HepG2 (cell line): Measurements from ENCODE around the gene MYLK2. TPM values are rescaled to one million over a fixed set of nuclear protein-coding genes. Genes with fewer than 3 reads are reported as not detected.

Experiments
- HDAC1 ChIP-seq: sonication (generic); formaldehyde crosslinking; IDR thresholded peaks from 2 replicates; pipeline ENCODE4 v1.5.1; 2020; ENCODE audit warnings: mild to moderate bottlenecking, missing genetic modification reagents
- IRF1 ChIP-seq: sonication (generic); formaldehyde crosslinking; IDR thresholded peaks from 2 replicates; pipeline ENCODE4 v1.4.0; 2020; ENCODE audit warnings: low read depth, mild to moderate bottlenecking, missing genetic modification reagents
- ISX ChIP-seq: sonication (generic); formaldehyde crosslinking; conservative IDR thresholded peaks from 2 replicates; pipeline ENCODE4 v1.5.0; 2020; ENCODE audit warnings: missing genetic modification reagents
- JARID2 ChIP-seq: sonication (generic); formaldehyde crosslinking; IDR thresholded peaks from 2 replicates; pipeline ENCODE4 v1.8.1; 2023; ENCODE audit warnings: missing genetic modification reagents, inconsistent platforms; ENCODE audit not compliant: insufficient replicate concordance
- MIER2 ChIP-seq: IDR thresholded peaks from 2 replicates; pipeline ENCODE4 v1.6.1; 2016; ENCODE audit warnings: missing biosample characterization, missing genetic modification reagents
- NFYB ChIP-seq: sonication (generic); formaldehyde crosslinking; IDR thresholded peaks from 2 replicates; pipeline ENCODE4 v1.4.0; 2020; ENCODE audit warnings: missing genetic modification reagents
- REL ChIP-seq: sonication (generic); formaldehyde crosslinking; conservative IDR thresholded peaks from 2 replicates; pipeline ENCODE4 v1.8.0; 2022; ENCODE audit warnings: mild to moderate bottlenecking, missing genetic modification reagents, moderate library complexity
- RFX1 ChIP-seq: fragments of 450-650 bp; IDR thresholded peaks from 2 replicates; pipeline ENCODE4 v1.6.1; 2017
- RXRB ChIP-seq: IDR thresholded peaks from 2 replicates; pipeline ENCODE4 v1.6.1; 2016; ENCODE audit warnings: borderline replicate concordance, missing genetic modification reagents, missing compliant biosample characterization
- SMAD3 ChIP-seq: sonication (generic); formaldehyde crosslinking; IDR thresholded peaks from 2 replicates; pipeline ENCODE4 v1.4.0; 2020; ENCODE audit warnings: missing genetic modification reagents
- ZFAT ChIP-seq: sonication (generic); formaldehyde crosslinking; conservative IDR thresholded peaks from 2 replicates; pipeline ENCODE4 v1.8.1; 2023; ENCODE audit warnings: missing genetic modification reagents, inconsistent platforms
- ZNF17 ChIP-seq: sonication (generic); formaldehyde crosslinking; IDR thresholded peaks from 2 replicates; pipeline ENCODE4 v1.5.0; 2020; ENCODE audit warnings: mild to moderate bottlenecking, missing genetic modification reagents
- ZNF263 ChIP-seq: sonication (generic); formaldehyde crosslinking; IDR thresholded peaks from 2 replicates; pipeline ENCODE4 v1.4.0; 2020; ENCODE audit warnings: missing genetic modification reagents
- ZNF337 ChIP-seq: sonication (generic); formaldehyde crosslinking; IDR thresholded peaks from 2 replicates; pipeline ENCODE4 v1.5.1; 2020; ENCODE audit warnings: missing genetic modification reagents, low read depth, mild to moderate bottlenecking, borderline replicate concordance
- ZNF33B ChIP-seq: sonication (generic); formaldehyde crosslinking; IDR thresholded peaks from 2 replicates; pipeline ENCODE4 v1.5.1; 2020; ENCODE audit warnings: mild to moderate bottlenecking, missing genetic modification reagents
- ZNF781 ChIP-seq: sonication (generic); formaldehyde crosslinking; IDR thresholded peaks from 2 replicates; pipeline ENCODE4 v1.5.1; 2020; ENCODE audit warnings: borderline replicate concordance, mild to moderate bottlenecking, missing genetic modification reagents; ENCODE audit errors: not compliant biosample characterization
- polyA plus RNA-seq, 8 experiments: library from polyadenylated mRNA; depleted of rRNA in 3 of 8; stranded (reverse) in 7 of 8; unstranded in 1 of 8; fragments of >200 nt; fragmentation: Illumina TruSeq in 4 of 8; extraction: Trizol in 4 of 8; gene quantifications; 2 replicates each; pipeline versions ENCODE4 v1.2.1 to v1.2.3, GENCODE V29; 2011 to 2016; ENCODE audit warnings: low read depth in 4 of 8, missing spikeins in 1 of 8, mixed read lengths in 1 of 8; ENCODE audit not compliant: insufficient read depth in 1 of 8
- total RNA-seq, 5 experiments: library from RNA; depleted of rRNA; stranded (reverse); fragments of >200 nt; fragmentation: Illumina TruSeq; extraction: Trizol; gene quantifications; 2 replicates each; pipeline ENCODE4 v1.2.3, GENCODE V29; 2016; ENCODE audit warnings: low read depth in 1 of 5
- TF ChIP-seq, protein P1 (sequence below): sonication (generic); formaldehyde crosslinking; IDR thresholded peaks from 2 replicates; pipeline ENCODE4 v1.4.0; 2020; ENCODE audit warnings: missing genetic modification reagents, borderline replicate concordance
- TF ChIP-seq, protein P2 (sequence below): sonication (generic); formaldehyde crosslinking; IDR thresholded peaks from 2 replicates; pipeline ENCODE4 v1.4.0; 2020; ENCODE audit warnings: mild to moderate bottlenecking, missing genetic modification reagents
- TF ChIP-seq, protein P3 (sequence below): sonication (generic); formaldehyde crosslinking; IDR thresholded peaks from 2 replicates; pipeline ENCODE4 v1.4.0; 2020; ENCODE audit warnings: missing genetic modification reagents
- TF ChIP-seq, protein P4 (sequence below): sonication (generic); formaldehyde crosslinking; IDR thresholded peaks from 2 replicates; pipeline ENCODE4 v1.5.1; 2020; ENCODE audit warnings: mild to moderate bottlenecking, missing genetic modification reagents, borderline replicate concordance

The MYLK2 gene
- total and polyA plus RNA-seq, 2 of the 13 experiments (the other 11 are each of a cell fraction or from before 2014, with no cell fraction given), result 0.27 TPM; not detected in 1

DNA sequence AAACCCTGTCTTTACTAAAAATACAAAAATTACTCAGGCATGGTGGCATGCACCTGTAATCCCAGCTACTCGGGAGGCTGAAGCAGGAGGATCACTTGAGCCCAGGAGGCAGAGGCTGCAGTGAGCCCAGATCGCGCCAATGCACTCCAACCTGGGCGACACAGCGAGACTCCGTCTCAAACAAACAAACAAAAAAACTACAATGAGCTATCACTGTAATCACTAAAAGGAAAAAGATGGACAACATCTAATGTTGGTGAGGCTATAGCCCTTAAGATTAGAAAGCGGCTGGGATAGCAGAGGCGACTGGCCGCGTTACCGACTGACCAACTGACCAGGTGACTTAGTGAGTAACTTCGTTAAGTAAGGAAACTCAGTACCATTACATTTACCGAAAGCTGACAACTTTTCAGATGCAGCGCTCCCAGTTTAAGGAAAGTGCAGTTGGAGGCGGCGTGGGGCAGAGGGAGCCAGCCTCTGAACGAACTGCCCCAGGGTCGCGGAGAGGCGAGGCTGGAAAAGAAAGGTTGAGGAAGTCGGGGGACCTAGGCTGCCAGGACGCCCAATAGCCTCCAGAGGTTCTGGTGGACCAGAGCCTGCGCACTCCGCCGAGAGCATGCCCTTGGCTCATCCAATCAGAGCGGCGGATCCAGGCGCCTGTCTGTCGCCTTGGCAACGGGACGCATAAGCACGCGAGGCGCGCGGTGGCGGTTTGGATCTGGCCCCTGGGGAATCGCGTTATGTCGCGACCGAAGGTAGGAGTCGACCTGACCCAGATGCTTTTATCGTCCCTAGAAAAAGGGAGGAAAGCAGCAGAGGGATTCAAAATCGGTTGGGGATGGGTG lies 60.2 kb downstream of the MYLK2 start (continued):
- TF ChIP-seq HDAC1 (CRISPR knock-in tag) (peak; percentile 76; the same call in 1 of the 2 replicates), NFYB (CRISPR knock-in tag) (peak; percentile 87), IRF1 (CRISPR knock-in tag) (0 out of 2 replicates have a peak, but pooled peaks have one; percentile 30), SMAD3 (peak; percentile 95), RXRB (CRISPR knock-in tag) (peak; percentile 53), ISX (CRISPR knock-in tag) (no peak), ZNF337 (CRISPR knock-in tag) (peak; percentile 48; the same call in 1 of the 2 replicates), RFX1 (peak; percentile 99), MIER2 (CRISPR knock-in tag) (peak; percentile 88), ZNF33B (CRISPR knock-in tag) (no peak), ZNF17 (no peak), ZFAT (CRISPR knock-in tag) (no peak), ZNF263 (CRISPR knock-in tag) (0 out of 2 replicates have a peak, but pooled peaks have one; percentile 40), REL (peak; percentile 74; the same call in 1 of the 2 replicates), ZNF781 (CRISPR knock-in tag) (peak; percentile 97), JARID2 (CRISPR knock-in tag) (peak; percentile 97)
- TF ChIP-seq, protein P1, sequence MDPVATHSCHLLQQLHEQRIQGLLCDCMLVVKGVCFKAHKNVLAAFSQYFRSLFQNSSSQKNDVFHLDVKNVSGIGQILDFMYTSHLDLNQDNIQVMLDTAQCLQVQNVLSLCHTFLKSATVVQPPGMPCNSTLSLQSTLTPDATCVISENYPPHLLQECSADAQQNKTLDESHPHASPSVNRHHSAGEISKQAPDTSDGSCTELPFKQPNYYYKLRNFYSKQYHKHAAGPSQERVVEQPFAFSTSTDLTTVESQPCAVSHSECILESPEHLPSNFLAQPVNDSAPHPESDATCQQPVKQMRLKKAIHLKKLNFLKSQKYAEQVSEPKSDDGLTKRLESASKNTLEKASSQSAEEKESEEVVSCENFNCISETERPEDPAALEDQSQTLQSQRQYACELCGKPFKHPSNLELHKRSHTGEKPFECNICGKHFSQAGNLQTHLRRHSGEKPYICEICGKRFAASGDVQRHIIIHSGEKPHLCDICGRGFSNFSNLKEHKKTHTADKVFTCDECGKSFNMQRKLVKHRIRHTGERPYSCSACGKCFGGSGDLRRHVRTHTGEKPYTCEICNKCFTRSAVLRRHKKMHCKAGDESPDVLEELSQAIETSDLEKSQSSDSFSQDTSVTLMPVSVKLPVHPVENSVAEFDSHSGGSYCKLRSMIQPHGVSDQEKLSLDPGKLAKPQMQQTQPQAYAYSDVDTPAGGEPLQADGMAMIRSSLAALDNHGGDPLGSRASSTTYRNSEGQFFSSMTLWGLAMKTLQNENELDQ (CRISPR knock-in tag), result peak; percentile 33; the same call in 1 of the 2 replicates
- TF ChIP-seq, protein P2, sequence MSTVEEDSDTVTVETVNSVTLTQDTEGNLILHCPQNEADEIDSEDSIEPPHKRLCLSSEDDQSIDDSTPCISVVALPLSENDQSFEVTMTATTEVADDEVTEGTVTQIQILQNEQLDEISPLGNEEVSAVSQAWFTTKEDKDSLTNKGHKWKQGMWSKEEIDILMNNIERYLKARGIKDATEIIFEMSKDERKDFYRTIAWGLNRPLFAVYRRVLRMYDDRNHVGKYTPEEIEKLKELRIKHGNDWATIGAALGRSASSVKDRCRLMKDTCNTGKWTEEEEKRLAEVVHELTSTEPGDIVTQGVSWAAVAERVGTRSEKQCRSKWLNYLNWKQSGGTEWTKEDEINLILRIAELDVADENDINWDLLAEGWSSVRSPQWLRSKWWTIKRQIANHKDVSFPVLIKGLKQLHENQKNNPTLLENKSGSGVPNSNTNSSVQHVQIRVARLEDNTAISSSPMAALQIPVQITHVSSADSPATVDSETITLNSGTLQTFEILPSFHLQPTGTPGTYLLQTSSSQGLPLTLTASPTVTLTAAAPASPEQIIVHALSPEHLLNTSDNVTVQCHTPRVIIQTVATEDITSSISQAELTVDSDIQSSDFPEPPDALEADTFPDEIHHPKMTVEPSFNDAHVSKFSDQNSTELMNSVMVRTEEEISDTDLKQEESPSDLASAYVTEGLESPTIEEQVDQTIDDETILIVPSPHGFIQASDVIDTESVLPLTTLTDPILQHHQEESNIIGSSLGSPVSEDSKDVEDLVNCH (CRISPR knock-in tag), result no peak
- TF ChIP-seq, protein P3, sequence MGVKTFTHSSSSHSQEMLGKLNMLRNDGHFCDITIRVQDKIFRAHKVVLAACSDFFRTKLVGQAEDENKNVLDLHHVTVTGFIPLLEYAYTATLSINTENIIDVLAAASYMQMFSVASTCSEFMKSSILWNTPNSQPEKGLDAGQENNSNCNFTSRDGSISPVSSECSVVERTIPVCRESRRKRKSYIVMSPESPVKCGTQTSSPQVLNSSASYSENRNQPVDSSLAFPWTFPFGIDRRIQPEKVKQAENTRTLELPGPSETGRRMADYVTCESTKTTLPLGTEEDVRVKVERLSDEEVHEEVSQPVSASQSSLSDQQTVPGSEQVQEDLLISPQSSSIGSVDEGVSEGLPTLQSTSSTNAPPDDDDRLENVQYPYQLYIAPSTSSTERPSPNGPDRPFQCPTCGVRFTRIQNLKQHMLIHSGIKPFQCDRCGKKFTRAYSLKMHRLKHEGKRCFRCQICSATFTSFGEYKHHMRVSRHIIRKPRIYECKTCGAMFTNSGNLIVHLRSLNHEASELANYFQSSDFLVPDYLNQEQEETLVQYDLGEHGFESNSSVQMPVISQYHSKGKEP (CRISPR knock-in tag), result peak; percentile 65
- TF ChIP-seq, protein P4, sequence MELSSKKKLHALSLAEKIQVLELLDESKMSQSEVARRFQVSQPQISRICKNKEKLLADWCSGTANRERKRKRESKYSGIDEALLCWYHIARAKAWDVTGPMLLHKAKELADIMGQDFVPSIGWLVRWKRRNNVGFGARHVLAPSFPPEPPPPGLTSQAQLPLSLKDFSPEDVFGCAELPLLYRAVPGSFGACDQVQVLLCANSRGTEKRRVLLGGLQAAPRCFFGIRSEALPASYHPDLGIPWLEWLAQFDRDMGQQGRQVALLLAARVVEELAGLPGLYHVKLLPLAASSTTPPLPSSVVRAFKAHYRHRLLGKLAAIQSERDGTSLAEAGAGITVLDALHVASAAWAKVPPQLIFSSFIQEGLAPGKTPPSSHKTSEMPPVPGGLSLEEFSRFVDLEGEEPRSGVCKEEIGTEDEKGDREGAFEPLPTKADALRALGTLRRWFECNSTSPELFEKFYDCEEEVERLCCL (CRISPR knock-in tag), result peak; percentile 15; the same call in 1 of the 2 replicates
